HepG2 (cell line): Measurements from ENCODE around the gene XRCC1. TPM values are rescaled to one million over a fixed set of nuclear protein-coding genes. Genes with fewer than 3 reads are reported as not detected.

Experiments
- ARHGAP35 ChIP-seq: sonication (generic); formaldehyde crosslinking; IDR thresholded peaks from 2 replicates; pipeline ENCODE4 v1.9.0; 2022; ENCODE audit warnings: mild to moderate bottlenecking, inconsistent platforms, moderate library complexity, missing genetic modification reagents, borderline replicate concordance
- ATF1 ChIP-seq: IDR thresholded peaks from 2 replicates; pipeline ENCODE4 v1.6.1; 2016; ENCODE audit warnings: mild to moderate bottlenecking, control low read depth
- BCL6 ChIP-seq: IDR thresholded peaks from 2 replicates; pipeline ENCODE4 v1.6.1; 2016; ENCODE audit warnings: missing genetic modification reagents, missing compliant biosample characterization
- KMT2B ChIP-seq: IDR thresholded peaks from 2 replicates; pipeline ENCODE4 v1.6.1; 2016; ENCODE audit warnings: missing genetic modification reagents, missing compliant biosample characterization
- MTERF4 ChIP-seq: sonication (generic); formaldehyde crosslinking; IDR thresholded peaks from 2 replicates; pipeline ENCODE4 v1.8.0; 2023; ENCODE audit warnings: mild to moderate bottlenecking, missing genetic modification reagents
- ZBTB40 ChIP-seq, 2 experiments: fragments of 450-650 bp in 1 of 2; sonication (generic) in 1 of 2; formaldehyde crosslinking in 1 of 2; IDR thresholded peaks; 2 replicates each; pipeline versions ENCODE4 v1.6.1 to v1.8.0; 2016 to 2022; ENCODE audit warnings: antibody characterized with exemption in 1 of 2, mild to moderate bottlenecking in 1 of 2, missing genetic modification reagents in 1 of 2
- ZFP90 ChIP-seq: sonication (generic); formaldehyde crosslinking; IDR thresholded peaks from 2 replicates; pipeline ENCODE4 v1.8.0; 2022; ENCODE audit warnings: missing genetic modification reagents, mild to moderate bottlenecking, inconsistent platforms, borderline replicate concordance
- ZMYM4 ChIP-seq: sonication (generic); formaldehyde crosslinking; IDR thresholded peaks from 2 replicates; pipeline ENCODE4 v1.8.1; 2023; ENCODE audit warnings: mild to moderate bottlenecking, missing genetic modification reagents
- polyA plus RNA-seq, 8 experiments: library from polyadenylated mRNA; depleted of rRNA in 3 of 8; stranded (reverse) in 7 of 8; unstranded in 1 of 8; fragments of >200 nt; fragmentation: Illumina TruSeq in 4 of 8; extraction: Trizol in 4 of 8; gene quantifications; 2 replicates each; pipeline versions ENCODE4 v1.2.1 to v1.2.3, GENCODE V29; 2011 to 2016; ENCODE audit warnings: low read depth in 4 of 8, missing spikeins in 1 of 8, mixed read lengths in 1 of 8; ENCODE audit not compliant: insufficient read depth in 1 of 8
- total RNA-seq, 5 experiments: library from RNA; depleted of rRNA; stranded (reverse); fragments of >200 nt; fragmentation: Illumina TruSeq; extraction: Trizol; gene quantifications; 2 replicates each; pipeline ENCODE4 v1.2.3, GENCODE V29; 2016; ENCODE audit warnings: low read depth in 1 of 5
- TF ChIP-seq, protein P1 (sequence below): sonication (generic); formaldehyde crosslinking; IDR thresholded peaks from 2 replicates; pipeline ENCODE4 v1.4.0; 2020; ENCODE audit warnings: missing genetic modification reagents, borderline replicate concordance

The XRCC1 gene
- total and polyA plus RNA-seq, 2 of the 13 experiments (the other 11 are each of a cell fraction or from before 2014, with no cell fraction given) = 24.7 to 26.3 TPM

DNA sequence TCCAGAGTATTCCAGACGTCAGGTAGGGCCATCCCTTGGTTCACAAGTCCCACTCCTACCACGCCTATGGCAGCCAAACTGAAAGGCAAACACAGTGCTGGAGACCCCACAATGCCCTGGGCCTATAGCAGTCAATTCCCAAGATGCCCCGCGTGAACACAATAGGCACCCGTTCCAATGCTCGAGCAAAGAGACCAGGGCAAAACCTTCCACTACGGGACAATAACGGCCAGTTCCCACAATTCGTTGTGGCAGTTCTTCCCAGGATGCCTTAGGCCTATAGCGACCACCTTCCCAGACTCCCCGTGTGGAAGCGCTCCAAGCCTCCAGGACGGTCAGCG is 43.6 kb upstream of the XRCC1 start (continued):
- TF ChIP-seq BCL6 (CRISPR knock-in tag) (no peak), ZBTB40 (IDR thresholded peaks at IDR 0.05) (no peak), ZBTB40 (CRISPR knock-in tag; IDR thresholded peaks at IDR 0.05) (no peak), ARHGAP35 (CRISPR knock-in tag) (no peak), ZMYM4 (CRISPR knock-in tag) (peak; percentile 38; the same call in 1 of the 2 replicates), MTERF4 (CRISPR knock-in tag) (no peak), KMT2B (CRISPR knock-in tag) (0 out of 2 replicates have a peak, but pooled peaks have one; percentile 42), ZFP90 (CRISPR knock-in tag) (no peak), ATF1 (CRISPR knock-in tag) (no peak)
- TF ChIP-seq, protein P1, sequence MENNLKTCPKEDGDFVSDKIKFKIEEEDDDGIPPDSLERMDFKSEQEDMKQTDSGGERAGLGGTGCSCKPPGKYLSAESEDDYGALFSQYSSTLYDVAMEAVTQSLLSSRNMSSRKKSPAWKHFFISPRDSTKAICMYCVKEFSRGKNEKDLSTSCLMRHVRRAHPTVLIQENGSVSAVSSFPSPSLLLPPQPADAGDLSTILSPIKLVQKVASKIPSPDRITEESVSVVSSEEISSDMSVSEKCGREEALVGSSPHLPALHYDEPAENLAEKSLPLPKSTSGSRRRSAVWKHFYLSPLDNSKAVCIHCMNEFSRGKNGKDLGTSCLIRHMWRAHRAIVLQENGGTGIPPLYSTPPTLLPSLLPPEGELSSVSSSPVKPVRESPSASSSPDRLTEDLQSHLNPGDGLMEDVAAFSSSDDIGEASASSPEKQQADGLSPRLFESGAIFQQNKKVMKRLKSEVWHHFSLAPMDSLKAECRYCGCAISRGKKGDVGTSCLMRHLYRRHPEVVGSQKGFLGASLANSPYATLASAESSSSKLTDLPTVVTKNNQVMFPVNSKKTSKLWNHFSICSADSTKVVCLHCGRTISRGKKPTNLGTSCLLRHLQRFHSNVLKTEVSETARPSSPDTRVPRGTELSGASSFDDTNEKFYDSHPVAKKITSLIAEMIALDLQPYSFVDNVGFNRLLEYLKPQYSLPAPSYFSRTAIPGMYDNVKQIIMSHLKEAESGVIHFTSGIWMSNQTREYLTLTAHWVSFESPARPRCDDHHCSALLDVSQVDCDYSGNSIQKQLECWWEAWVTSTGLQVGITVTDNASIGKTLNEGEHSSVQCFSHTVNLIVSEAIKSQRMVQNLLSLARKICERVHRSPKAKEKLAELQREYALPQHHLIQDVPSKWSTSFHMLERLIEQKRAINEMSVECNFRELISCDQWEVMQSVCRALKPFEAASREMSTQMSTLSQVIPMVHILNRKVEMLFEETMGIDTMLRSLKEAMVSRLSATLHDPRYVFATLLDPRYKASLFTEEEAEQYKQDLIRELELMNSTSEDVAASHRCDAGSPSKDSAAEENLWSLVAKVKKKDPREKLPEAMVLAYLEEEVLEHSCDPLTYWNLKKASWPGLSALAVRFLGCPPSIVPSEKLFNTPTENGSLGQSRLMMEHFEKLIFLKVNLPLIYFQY (CRISPR knock-in tag) = no peak
